ENCODE results near the gene MYBPC3.
"Not testable (repeated sequence)": the region's sequence is repeated elsewhere in the genome, so short reads cannot be mapped to it uniquely, and the experiment has no call there.

Gene MYBPC3

DNA sequence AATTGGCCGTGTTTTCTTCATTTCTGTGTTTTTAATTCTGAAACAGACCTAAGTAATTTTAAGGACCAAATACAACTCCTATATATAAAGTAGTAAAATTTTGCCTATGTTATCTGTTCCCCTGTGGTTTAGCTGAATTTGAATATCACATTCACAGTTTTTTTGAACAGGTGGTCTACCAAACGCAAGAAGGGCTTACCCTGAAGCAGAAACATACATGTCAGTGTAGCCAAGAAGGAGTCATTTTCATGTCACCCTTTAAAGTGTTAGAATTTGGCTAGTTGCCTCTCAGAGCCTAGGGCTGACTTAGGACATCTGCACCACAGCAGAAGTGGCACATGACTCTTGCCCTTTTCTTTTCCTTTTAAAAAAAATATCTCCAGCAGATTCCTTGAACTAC, 34.3 kb downstream of the MYBPC3 start:
- Histone ChIP-seq H3K9me3 (ENCODE audit: insufficient read depth, low read depth, low read length) (no peaks in the 10 kb centered on the region), H3K4me1 (ENCODE audit: insufficient read depth, low read length) (no peaks in the 10 kb centered on the region), H3K36me3 (ENCODE audit: insufficient read depth, low read depth, low read length) (peaks cover 44% of the 10 kb centered on the region), H3K27ac (ENCODE audit: low read length) (no peak overlapping the region), H3K27me3 (ENCODE audit: insufficient read depth, low read length) (no peaks in the 10 kb centered on the region), H3K4me3 (ENCODE audit: low read length) (no peak overlapping the region), H3K9ac (ENCODE audit: low read depth, low read length) (no peak overlapping the region)

DNA sequence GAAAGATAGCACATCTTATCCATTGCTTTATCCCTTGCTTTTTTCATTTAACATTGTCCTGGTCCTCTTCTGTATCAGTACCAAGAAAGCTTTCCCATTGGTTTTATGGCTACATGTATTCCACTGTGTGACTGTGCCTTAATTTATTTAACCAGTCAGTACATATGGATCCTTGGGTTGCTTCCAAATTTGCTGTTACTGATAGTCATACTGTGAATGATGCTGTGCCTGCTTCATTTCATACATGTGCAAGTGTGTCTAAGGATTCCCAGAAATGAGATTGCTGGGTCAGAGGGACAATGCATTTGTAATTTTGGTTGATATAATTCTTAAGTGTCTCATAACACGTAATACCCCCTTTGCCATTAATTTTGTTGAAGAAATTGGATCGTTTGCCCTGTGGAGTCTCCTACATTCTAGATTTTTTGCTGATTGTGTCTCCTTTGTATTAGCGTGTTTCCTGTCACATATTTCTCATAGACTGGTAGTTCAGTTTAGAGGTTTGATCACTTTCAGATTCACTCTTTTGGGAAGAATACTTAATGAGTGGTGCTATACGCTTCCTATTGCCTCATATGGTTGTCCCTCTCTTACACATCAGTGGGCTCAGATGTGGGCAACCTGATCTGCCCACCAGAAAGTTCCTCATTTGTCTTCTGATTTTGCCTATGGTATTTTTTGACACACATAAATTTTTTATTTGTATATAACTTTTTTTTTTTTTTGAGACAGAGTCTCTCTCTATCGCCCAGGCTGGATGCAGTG, 35.3 kb downstream of the MYBPC3 start:
- Histone ChIP-seq H3K9me3 (ENCODE audit: insufficient read depth, low read depth, low read length) (no peaks in the 10 kb centered on the region), H3K27me3 (ENCODE audit: insufficient read depth, low read length) (no peaks in the 10 kb centered on the region), H3K36me3 (ENCODE audit: insufficient read depth, low read depth, low read length) (peaks cover 52% of the 10 kb centered on the region), H3K27ac (ENCODE audit: low read length) (no peak overlapping the region), H3K9ac (ENCODE audit: low read depth, low read length) (no peak overlapping the region), H3K4me3 (ENCODE audit: low read length) (no peak overlapping the region), H3K4me1 (ENCODE audit: insufficient read depth, low read length) (no peaks in the 10 kb centered on the region)

DNA sequence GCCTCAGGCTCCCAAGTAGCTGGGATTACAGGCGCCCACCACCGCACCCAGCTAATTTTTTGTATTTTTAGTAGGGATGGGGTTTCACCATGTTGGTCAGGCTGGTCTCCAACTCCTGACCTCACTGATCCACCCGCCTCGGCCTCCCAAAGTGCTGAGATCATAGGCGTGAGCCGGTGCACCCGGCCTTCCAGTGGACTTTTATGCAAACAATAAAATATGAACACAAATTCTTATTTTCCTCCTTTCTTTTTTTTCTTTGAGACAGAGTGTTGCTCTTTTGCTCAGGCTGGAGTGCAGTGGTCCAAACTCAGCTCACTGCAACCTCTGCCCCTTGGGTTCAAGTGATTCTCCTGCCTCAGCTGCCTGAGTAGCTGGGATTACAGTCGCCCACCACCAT, 36.0 kb downstream of the MYBPC3 start:
- H3K27ac ChIP-seq (ENCODE audit: low read length); H3K9ac ChIP-seq (ENCODE audit: low read depth, low read length); H3K27me3 ChIP-seq (ENCODE audit: insufficient read depth, low read length); H3K4me1 ChIP-seq (ENCODE audit: insufficient read depth, low read length); H3K4me3 ChIP-seq (ENCODE audit: low read length); H3K9me3 ChIP-seq (ENCODE audit: insufficient read depth, low read depth, low read length): not testable (repeated sequence)
- peaks cover 54% of the 10 kb centered on the region for H3K36me3 ChIP-seq (ENCODE audit: insufficient read depth, low read depth, low read length)

DNA sequence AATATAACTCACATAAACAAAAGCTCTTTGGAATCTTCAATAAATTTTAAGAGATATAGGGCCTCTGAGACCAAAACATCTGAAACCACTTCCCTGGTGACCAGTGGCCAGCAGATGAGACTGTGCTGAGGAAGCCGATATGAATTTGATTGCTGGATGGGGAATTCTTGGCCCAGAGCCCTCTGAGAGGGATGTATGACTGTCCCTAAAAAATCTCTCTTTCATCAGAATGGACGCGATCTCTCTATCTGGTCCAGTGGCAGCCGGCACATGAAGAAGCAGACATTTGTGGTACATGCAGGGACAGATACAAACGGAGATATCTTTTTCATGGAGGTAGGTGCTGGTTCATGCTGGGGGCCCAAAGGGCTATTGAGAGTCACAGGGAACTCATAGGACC, 37.5 kb downstream of the MYBPC3 start:
- Histone ChIP-seq H3K9ac (ENCODE audit: low read depth, low read length) (no peak overlapping the region), H3K4me3 (ENCODE audit: low read length) (no peak overlapping the region), H3K4me1 (ENCODE audit: insufficient read depth, low read length) (no peaks in the 10 kb centered on the region), H3K36me3 (ENCODE audit: insufficient read depth, low read depth, low read length) (peaks cover 61% of the 10 kb centered on the region), H3K27ac (ENCODE audit: low read length) (no peak overlapping the region), H3K9me3 (ENCODE audit: insufficient read depth, low read depth, low read length) (no peaks in the 10 kb centered on the region), H3K27me3 (ENCODE audit: insufficient read depth, low read length) (no peaks in the 10 kb centered on the region)

DNA sequence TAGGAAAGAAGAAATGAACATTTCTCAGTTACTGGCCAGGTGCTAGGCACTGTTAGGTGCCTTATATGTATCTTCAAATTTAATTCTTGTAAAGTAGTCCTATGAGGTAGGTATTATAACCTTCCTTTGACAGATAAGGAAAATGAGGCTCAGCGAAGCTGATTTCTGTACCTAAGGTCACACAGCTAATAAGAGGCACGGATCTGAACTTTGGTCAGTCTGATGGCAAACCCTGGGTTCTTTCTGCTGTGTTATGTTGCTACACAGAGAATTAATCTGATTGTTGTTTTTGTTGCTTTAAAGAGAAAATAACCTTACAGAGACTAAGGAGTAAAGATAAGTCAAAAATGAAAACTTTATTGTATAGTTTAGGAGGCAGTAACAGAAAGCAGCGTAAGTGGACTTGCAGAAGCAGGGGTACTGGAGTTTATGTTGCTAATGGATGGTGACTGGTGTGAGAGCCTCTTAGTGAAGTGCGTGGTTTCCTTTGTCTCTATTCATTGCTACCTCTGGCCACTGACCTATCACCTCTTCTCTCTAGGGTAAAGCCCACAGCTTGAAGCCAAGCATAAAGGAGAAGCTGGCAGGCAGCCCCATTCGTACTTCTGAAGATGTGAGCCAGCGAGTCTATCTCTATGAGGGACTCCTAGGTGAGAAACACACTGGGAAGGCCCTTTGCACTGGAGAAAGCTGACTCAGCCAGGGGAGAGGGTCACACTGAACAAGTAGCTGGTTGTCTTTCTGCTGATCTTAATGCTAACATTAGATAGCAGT, 44.3 kb downstream of the MYBPC3 start:
- peaks cover 84% of the 10 kb centered on the region for H3K36me3 ChIP-seq (ENCODE audit: insufficient read depth, low read depth, low read length)
- no peaks in the 10 kb centered on the region for H3K27me3 ChIP-seq (ENCODE audit: insufficient read depth, low read length)
- no peaks in the 10 kb centered on the region for H3K9me3 ChIP-seq (ENCODE audit: insufficient read depth, low read depth, low read length)
- H3K4me1 ChIP-seq (ENCODE audit: insufficient read depth, low read length): no peaks in the 10 kb centered on the region
- H3K4me3 ChIP-seq (ENCODE audit: low read length): no peak overlapping the region
- H3K27ac ChIP-seq (ENCODE audit: low read length): no peak overlapping the region
- no peak overlapping the region for H3K9ac ChIP-seq (ENCODE audit: low read depth, low read length)

DNA sequence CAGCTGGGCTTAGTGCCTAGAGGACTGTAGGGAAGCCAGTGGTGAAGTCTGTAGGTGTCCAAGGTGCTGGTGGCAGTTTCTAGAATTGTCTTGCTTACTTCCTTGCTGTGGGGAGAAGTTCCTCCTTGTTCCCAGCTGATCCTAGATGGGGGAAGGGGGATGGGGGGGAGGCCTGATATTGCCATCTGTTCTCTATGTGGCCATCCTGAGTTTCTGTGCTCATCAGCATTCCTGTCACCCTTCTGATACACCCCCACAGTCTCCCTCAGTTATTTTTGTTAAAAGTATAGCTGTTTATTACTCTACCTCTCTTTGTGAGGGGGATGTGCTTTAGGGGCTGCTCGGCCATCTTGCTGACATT, 46.0 kb downstream of the MYBPC3 start:
- no peak overlapping the region for H3K9ac ChIP-seq (ENCODE audit: low read depth, low read length)
- H3K27me3 ChIP-seq (ENCODE audit: insufficient read depth, low read length): no peaks in the 10 kb centered on the region
- peaks cover 83% of the 10 kb centered on the region for H3K36me3 ChIP-seq (ENCODE audit: insufficient read depth, low read depth, low read length)
- H3K4me3 ChIP-seq (ENCODE audit: low read length): no peak overlapping the region
- H3K4me1 ChIP-seq (ENCODE audit: insufficient read depth, low read length): no peaks in the 10 kb centered on the region
- no peak overlapping the region for H3K27ac ChIP-seq (ENCODE audit: low read length)
- H3K9me3 ChIP-seq (ENCODE audit: insufficient read depth, low read depth, low read length): no peaks in the 10 kb centered on the region

DNA sequence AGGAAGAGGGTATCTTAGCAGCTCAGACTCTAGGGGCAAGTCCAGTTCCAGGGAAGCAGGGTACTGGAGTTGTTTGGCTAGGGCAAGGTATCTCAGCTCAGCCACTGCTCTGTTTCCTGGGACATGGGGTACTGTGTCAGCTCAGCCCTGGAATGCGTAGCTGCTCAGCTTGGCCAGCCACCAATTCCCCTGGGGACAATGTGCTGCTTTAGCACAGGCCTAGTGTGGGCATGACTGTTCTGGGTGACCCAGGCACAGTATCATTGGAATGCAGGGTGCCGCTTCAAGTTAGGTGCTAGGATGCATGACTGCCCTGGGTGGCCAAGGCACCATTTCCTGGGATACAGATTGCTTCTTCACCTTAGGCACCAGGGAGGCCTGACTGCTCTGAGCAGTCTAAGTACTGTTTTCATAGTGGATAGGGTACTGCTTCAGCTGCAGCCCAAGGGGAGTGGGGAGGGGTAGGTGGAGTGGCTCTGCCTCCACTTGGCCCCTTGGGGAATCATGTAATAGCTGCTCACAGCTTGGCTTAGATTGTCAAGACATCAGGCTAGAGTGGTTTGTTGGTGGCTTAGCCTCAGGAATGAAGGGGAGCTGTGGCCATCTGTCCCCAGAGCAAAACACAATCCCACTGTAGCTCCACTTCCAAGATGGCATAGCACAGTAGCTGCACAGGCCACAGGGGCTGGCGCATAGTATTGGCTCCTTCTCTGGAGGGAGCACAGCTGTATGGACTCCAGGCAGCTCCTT, 46.6 kb downstream of the MYBPC3 start:
- Histone ChIP-seq H3K27me3 (ENCODE audit: insufficient read depth, low read length) (no peaks in the 10 kb centered on the region), H3K36me3 (ENCODE audit: insufficient read depth, low read depth, low read length) (peaks cover 80% of the 10 kb centered on the region), H3K9ac (ENCODE audit: low read depth, low read length) (no peak overlapping the region), H3K4me1 (ENCODE audit: insufficient read depth, low read length) (no peaks in the 10 kb centered on the region), H3K27ac (ENCODE audit: low read length) (no peak overlapping the region), H3K9me3 (ENCODE audit: insufficient read depth, low read depth, low read length) (no peaks in the 10 kb centered on the region), H3K4me3 (ENCODE audit: low read length) (no peak overlapping the region)

DNA sequence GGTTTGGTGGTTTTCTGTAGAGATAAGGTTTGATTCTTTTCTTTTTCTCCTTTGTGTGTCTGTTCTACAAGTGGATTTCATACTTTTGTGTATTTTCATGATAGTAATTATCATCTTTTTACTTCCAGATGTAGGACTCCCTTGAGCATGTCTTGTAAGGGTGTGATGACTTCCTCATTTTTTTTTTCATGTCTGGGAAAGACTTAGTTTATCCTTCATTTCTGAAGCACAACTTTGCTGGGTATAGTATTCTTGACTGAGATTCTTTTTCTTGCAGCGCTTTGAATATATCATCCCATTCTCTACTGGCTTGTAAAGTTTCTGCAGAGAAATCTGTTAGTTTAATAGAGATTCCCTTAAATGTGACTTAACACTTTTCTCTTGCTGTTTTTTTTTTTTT, 49.6 kb downstream of the MYBPC3 start:
- no peak overlapping the region for H3K9ac ChIP-seq (ENCODE audit: low read depth, low read length)
- peaks cover 77% of the 10 kb centered on the region for H3K36me3 ChIP-seq (ENCODE audit: insufficient read depth, low read depth, low read length)

DNA sequence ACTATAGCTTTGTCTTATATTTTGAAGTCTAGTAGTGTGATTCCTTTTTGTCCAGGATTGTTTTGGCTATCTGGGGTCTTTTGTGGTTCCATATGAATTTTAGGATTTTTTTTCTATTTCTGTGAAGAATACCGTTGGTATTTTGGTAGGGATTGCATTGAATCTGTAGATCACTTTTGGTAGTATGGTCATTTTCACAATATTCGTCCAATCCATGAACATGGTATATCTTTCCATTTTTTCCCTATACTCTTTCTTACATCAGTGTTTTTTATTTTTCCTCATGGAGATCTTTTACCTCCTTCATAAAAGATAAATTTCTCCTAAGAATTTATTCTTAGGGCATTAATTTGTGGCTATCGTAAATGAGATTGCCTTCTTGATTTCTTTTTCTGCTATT, 53.4 kb downstream of the MYBPC3 start:
- Histone ChIP-seq H3K27me3 (ENCODE audit: insufficient read depth, low read length) (no peaks in the 10 kb centered on the region), H3K9ac (ENCODE audit: low read depth, low read length) (no peak overlapping the region), H3K27ac (ENCODE audit: low read length) (no peak overlapping the region), H3K4me3 (ENCODE audit: low read length) (no peak overlapping the region), H3K4me1 (ENCODE audit: insufficient read depth, low read length) (no peaks in the 10 kb centered on the region), H3K9me3 (ENCODE audit: insufficient read depth, low read depth, low read length) (no peaks in the 10 kb centered on the region), H3K36me3 (ENCODE audit: insufficient read depth, low read depth, low read length) (peaks cover 75% of the 10 kb centered on the region)

More for the DNA sequence above, 49.6 kb downstream of the MYBPC3 start:
- no peak overlapping the region for H3K4me3 ChIP-seq (ENCODE audit: low read length)
- no peaks in the 10 kb centered on the region for H3K27me3 ChIP-seq (ENCODE audit: insufficient read depth, low read length)
- H3K27ac ChIP-seq (ENCODE audit: low read length): no peak overlapping the region
- no peaks in the 10 kb centered on the region for H3K4me1 ChIP-seq (ENCODE audit: insufficient read depth, low read length)
- no peaks in the 10 kb centered on the region for H3K9me3 ChIP-seq (ENCODE audit: insufficient read depth, low read depth, low read length)

DNA sequence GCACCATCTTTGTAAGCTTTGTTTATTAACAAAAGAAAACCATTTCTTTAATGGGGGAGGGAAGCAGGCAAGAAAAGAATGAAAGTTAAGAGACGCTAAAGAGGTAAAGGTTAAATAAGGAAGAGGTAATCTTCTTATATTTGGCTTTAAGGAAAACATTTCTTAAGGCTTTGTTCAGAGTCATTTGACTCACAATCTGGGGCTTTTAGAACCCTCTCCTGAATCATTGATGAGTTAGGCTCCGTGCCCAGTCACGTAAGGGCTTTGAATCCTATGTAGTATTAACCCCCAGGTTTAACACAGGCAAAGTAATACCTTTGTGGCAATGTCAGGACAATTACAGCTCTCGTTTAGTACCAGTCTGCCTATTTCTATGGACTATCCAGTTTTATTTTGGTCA, 56.5 kb downstream of the MYBPC3 start:
- Histone ChIP-seq H3K9me3 (ENCODE audit: insufficient read depth, low read depth, low read length) (no peaks in the 10 kb centered on the region), H3K4me3 (ENCODE audit: low read length) (no peak overlapping the region), H3K27me3 (ENCODE audit: insufficient read depth, low read length) (no peaks in the 10 kb centered on the region), H3K4me1 (ENCODE audit: insufficient read depth, low read length) (no peaks in the 10 kb centered on the region), H3K27ac (ENCODE audit: low read length) (no peak overlapping the region), H3K36me3 (ENCODE audit: insufficient read depth, low read depth, low read length) (peaks cover 82% of the 10 kb centered on the region), H3K9ac (ENCODE audit: low read depth, low read length) (no peak overlapping the region)

DNA sequence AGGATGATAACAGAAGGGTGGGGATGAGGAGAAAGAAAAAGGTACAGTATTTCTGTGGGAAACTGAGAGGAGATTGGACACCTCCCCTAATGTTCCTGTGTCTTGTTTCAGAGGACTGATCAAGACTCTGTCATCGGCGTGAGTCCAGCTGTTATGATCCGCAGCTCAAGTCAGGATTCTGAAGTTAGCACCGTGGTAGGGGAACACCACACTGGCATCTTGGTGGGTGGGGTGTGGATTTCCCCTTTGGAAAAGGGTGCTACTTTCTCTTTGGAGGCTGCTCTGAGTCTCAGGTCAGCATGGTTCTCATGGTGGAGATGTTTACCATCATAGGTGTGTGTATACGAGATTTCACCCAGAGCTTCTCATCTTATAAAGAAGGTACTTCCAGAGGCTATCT, 57.1 kb downstream of the MYBPC3 start:
- Histone ChIP-seq H3K4me3 (ENCODE audit: low read length) (no peak overlapping the region), H3K27me3 (ENCODE audit: insufficient read depth, low read length) (no peaks in the 10 kb centered on the region), H3K9me3 (ENCODE audit: insufficient read depth, low read depth, low read length) (no peaks in the 10 kb centered on the region), H3K4me1 (ENCODE audit: insufficient read depth, low read length) (no peaks in the 10 kb centered on the region), H3K27ac (ENCODE audit: low read length) (no peak overlapping the region), H3K9ac (ENCODE audit: low read depth, low read length) (no peak overlapping the region), H3K36me3 (ENCODE audit: insufficient read depth, low read depth, low read length) (peaks cover 84% of the 10 kb centered on the region)

DNA sequence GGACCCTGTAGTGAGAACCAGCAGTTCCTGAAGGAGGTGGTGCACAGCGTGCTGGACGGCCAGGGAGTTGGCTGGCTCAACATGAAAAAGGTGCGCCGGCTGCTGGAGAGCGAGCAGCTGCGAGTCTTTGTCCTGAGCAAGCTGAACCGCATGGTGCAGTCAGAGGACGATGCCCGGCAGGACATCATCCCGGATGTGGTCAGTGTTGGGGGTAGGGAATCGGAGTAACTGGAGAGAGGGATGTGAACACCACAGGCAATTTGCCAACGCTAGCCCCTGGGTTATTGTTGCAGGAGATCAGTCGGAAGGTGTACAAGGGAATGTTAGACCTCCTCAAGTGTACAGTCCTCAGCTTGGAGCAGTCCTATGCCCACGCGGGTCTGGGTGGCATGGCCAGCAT, 62.6 kb downstream of the MYBPC3 start:
- Histone ChIP-seq H3K27me3 (ENCODE audit: insufficient read depth, low read length) (no peaks in the 10 kb centered on the region), H3K9me3 (ENCODE audit: insufficient read depth, low read depth, low read length) (no peaks in the 10 kb centered on the region), H3K27ac (ENCODE audit: low read length) (no peak overlapping the region), H3K4me1 (ENCODE audit: insufficient read depth, low read length) (no peaks in the 10 kb centered on the region), H3K9ac (ENCODE audit: low read depth, low read length) (no peak overlapping the region), H3K36me3 (ENCODE audit: insufficient read depth, low read depth, low read length) (peaks cover 92% of the 10 kb centered on the region), H3K4me3 (ENCODE audit: low read length) (no peak overlapping the region)
